Upper lobe of left lung (tissue), 6 donors: ENCODE data around the gene FCSK. TPM values are rescaled to one million over a fixed set of nuclear protein-coding genes. Genes with fewer than 3 reads are reported as not detected.

ENCODE experiments used
- ATAC-seq, 2 donors: fragments of 200-7000 bp; cut with Tn5 transposase; one replicate each; pipeline ENCODE4 v1.9.1; 2022; ENCODE audit warnings: mild to moderate bottlenecking in 2 of 2, moderate library complexity in 2 of 2; ENCODE audit not compliant: low FRiP score in 2 of 2
- DNase-seq, 2 donors: peaks; one replicate each; pipeline ENCODE4 v3.0.0-alpha.2; 2019 to 2020
- H3K27ac ChIP-seq, 4 donors: fragments of 200-600 bp; sonication (generic); one replicate each; pipeline ENCODE4 v1.5.1; 2016 to 2019
- H3K27me3 ChIP-seq, 4 donors: fragments of 200-600 bp; sonication (generic); one replicate each; pipeline ENCODE4 v1.5.1; 2017 to 2019
- H3K36me3 ChIP-seq, 4 donors: fragments of 200-600 bp; sonication (generic); one replicate each; pipeline ENCODE4 v1.5.1; 2016 to 2019
- H3K4me1 ChIP-seq, 4 donors: fragments of 200-600 bp; sonication (generic); one replicate each; pipeline ENCODE4 v1.5.1; 2018 to 2019
- H3K4me3 ChIP-seq, 4 donors: fragments of 200-600 bp; sonication (generic); one replicate each; pipeline ENCODE4 v1.5.1; 2017 to 2019; ENCODE audit warnings: mild to moderate bottlenecking in 2 of 4, moderate library complexity in 1 of 4
- H3K9me3 ChIP-seq, 4 donors: fragments of 200-600 bp; sonication (generic); one replicate each; pipeline ENCODE4 v1.5.1; 2018 to 2019
- EP300 ChIP-seq, 4 donors: sonication (generic); formaldehyde crosslinking; IDR thresholded peaks; one replicate each; pipeline ENCODE4 v1.5.1; 2017; ENCODE audit warnings: antibody characterized with exemption in 4 of 4, control low read depth in 2 of 4
- POLR2A ChIP-seq, 4 donors: fragments of 450-650 bp; IDR thresholded peaks; one replicate each; pipeline ENCODE4 v1.5.1; 2016 to 2017; ENCODE audit warnings: antibody characterized with exemption in 4 of 4, mild to moderate bottlenecking in 2 of 4
- POLR2AphosphoS5 ChIP-seq, 2 donors: sonication (generic); formaldehyde crosslinking; IDR thresholded peaks; one replicate each; pipeline ENCODE4 v1.5.1; 2017; ENCODE audit warnings: antibody characterized with exemption in 2 of 2
- WGBS, 2 donors: methylation state at CpG; one replicate each; pipeline ENCODE4 v1.1.5; 2017 to 2018; 5-methylcytosine and 5-hydroxymethylcytosine counted together
- total RNA-seq, 6 donors: library from RNA; depleted of rRNA in 4 of 6; stranded (reverse); fragments of >200 nt in 4 of 6; gene quantifications; one replicate each; pipeline versions ENCODE4 v1.1.0 to v1.2.1, GENCODE V29; 2016 to 2021
- TF ChIP-seq, protein P1 (sequence below), 6 experiments: fragments of 450-650 bp in 4 of 6; fragments of 200-600 bp in 2 of 6; sonication (generic) in 2 of 6; IDR thresholded peaks; one replicate each; pipeline ENCODE4 v1.5.1; 2016 to 2019; ENCODE audit warnings: antibody characterized with exemption in 6 of 6
- donor health status: DM: no; HTN: no; CAD: no; lungs with moderate emphysema.
- donor health status: DM: no; HTN: yes; CAD: no; lungs with severe emphysema.

Gene FCSK
- total RNA-seq, 6 donors from 2014 or later, result 16.0 to 51.3 (median 24.5) TPM

DNA sequence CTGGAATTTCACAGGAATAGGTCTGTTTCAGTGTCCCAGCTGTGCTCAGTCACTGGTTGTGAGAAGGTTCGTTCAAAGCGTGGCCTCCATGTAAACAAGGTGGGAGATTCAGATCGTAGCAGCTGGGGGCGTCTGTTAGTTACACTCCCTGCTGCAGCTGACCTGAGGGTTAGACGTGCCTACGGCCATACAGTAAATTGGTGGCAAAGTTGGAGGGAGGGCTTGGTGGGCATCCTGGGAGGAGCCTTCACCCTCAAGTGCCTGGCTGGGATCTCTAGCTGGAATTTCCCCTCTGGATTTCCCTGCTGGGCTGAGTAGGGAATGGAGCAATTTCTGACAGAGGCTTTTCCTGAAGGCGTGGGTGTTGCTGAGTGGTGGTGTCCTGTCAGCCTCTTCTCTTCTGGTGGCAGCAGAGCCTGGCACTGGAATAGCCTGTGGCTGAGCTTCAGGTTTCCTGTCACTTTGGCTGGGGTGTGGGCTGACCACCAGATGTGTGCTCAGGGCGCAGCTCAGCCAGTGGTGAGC is 6.4 kb downstream of the FCSK start:
- 60% methylated on average over 7 to 8 of the region's 8 CpGs for WGBS, 2 donors
- TF ChIP-seq POLR2AphosphoS5 (IDR thresholded peaks at IDR 0.05), result peak in 1 of 2 donors; percentile 8
- TF ChIP-seq, protein P1, sequence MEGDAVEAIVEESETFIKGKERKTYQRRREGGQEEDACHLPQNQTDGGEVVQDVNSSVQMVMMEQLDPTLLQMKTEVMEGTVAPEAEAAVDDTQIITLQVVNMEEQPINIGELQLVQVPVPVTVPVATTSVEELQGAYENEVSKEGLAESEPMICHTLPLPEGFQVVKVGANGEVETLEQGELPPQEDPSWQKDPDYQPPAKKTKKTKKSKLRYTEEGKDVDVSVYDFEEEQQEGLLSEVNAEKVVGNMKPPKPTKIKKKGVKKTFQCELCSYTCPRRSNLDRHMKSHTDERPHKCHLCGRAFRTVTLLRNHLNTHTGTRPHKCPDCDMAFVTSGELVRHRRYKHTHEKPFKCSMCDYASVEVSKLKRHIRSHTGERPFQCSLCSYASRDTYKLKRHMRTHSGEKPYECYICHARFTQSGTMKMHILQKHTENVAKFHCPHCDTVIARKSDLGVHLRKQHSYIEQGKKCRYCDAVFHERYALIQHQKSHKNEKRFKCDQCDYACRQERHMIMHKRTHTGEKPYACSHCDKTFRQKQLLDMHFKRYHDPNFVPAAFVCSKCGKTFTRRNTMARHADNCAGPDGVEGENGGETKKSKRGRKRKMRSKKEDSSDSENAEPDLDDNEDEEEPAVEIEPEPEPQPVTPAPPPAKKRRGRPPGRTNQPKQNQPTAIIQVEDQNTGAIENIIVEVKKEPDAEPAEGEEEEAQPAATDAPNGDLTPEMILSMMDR (IDR thresholded peaks at IDR 0.05), result peak in 1 of 6 experiments; percentile 8
- no peak for TF ChIP-seq POLR2A (IDR thresholded peaks at IDR 0.05)
- TF ChIP-seq EP300 (IDR thresholded peaks at IDR 0.05), result no peak
- Histone ChIP-seq H3K4me3 (no peak overlapping the region), H3K36me3 (peaks cover 0 to 26% (median 18%) of the 10 kb centered on the region in 4 donors), H3K9me3 (no peaks in the 10 kb centered on the region), H3K27ac (peak overlapping the region in 2 of 4 donors; percentile 13 to 35), H3K4me1 (peaks cover 7 to 20% (median 13%) of the 10 kb centered on the region in 4 donors), H3K27me3 (no peaks in the 10 kb centered on the region)
- DNase-seq, result no peak
- ATAC-seq, result peak in 1 of 2 donors; percentile 24

DNA sequence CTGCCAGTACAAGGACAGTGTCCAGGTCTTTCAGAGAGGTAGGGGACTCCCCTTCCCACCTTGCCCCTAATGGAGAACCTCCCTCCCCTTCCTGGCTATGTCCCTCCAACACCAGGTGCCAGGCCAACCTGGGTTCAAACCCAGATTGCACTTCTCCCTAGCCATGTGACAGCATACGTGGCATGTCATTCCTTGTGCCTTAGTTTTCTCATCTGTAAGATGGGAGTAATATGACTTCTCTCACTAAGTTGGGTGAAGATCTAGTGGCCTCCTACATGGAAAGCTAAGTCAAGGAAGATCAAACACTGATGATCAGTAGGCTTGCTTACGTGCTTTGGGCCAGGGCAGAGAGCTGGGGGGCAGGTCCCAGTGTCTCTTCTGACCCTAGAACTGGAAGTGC is 8.8 kb downstream of the FCSK start:
- no peak overlapping the region for H3K27ac ChIP-seq
- H3K4me1 ChIP-seq, result peaks cover 7 to 13% (median 12%) of the 10 kb centered on the region in 4 donors
- ATAC-seq (no peak), DNase-seq (no peak)
- 100% methylated on average over 1 to 2 of the region's 2 CpGs for WGBS, 2 donors
- H3K9me3 ChIP-seq, result no peaks in the 10 kb centered on the region
- H3K27me3 ChIP-seq, result no peaks in the 10 kb centered on the region
- TF ChIP-seq POLR2A (IDR thresholded peaks at IDR 0.05), result no peak
- TF ChIP-seq EP300 (IDR thresholded peaks at IDR 0.05), result no peak
- TF ChIP-seq, protein P1 (IDR thresholded peaks at IDR 0.05), result no peak
- no peak for TF ChIP-seq POLR2AphosphoS5 (IDR thresholded peaks at IDR 0.05)
- H3K4me3 ChIP-seq, result no peak overlapping the region
- H3K36me3 ChIP-seq, result peaks cover 0 to 44% (median 25%) of the 10 kb centered on the region in 4 donors

DNA sequence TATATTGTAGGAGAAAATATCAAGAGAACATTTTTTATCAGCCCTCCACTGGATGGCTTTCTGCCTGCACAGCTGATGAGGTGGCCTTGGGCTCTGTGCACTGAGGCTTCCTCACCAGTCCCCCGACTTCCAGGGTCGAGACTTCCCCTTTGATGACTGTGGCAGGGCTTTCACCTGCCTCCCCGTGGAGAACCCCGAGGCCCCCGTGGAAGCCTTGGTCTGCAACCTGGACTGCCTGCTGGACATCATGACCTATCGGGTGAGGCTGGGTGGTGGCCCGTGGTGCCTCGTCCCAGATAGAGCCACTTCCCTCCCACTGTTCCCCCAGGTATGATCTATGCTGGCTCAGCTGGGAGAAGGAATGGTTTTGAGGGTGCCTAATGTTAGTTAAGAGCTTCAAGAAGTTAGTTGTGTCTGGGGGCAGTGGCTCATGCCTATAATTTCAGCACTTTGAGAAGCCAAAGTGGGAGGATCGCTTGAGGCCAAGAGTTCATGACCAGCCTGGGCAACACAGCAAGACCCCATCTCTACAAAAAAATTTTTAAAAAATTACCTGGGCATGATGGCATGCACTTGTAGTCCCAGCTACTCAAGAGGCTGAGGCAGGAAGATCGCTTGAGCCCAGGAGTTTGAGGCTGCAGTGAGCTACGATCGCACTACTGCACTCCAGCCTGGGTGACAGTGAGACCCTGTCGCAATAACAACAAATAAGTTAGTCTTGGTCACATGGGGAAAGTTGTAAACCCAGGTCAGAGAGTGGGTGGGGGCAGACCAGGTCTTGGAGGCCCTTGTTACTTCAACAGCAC is 11.8 kb downstream of the FCSK start:
- DNase-seq (no peak), ATAC-seq (no peak)
- H3K4me3 ChIP-seq, result no peak overlapping the region
- 89 to 92% methylated on average over 13 of the region's 13 CpGs for WGBS, 2 donors
- H3K27ac ChIP-seq, result no peak overlapping the region
- no peak for TF ChIP-seq POLR2AphosphoS5 (IDR thresholded peaks at IDR 0.05)
- no peak for TF ChIP-seq POLR2A (IDR thresholded peaks at IDR 0.05)
- TF ChIP-seq, protein P1 (IDR thresholded peaks at IDR 0.05), result no peak
- TF ChIP-seq EP300 (IDR thresholded peaks at IDR 0.05), result no peak
- peaks cover 4 to 5% (median 5%) of the 10 kb centered on the region in 4 donors for H3K4me1 ChIP-seq
- H3K9me3 ChIP-seq, result no peaks in the 10 kb centered on the region
- no peaks in the 10 kb centered on the region for H3K27me3 ChIP-seq
- H3K36me3 ChIP-seq, result peaks cover 0 to 48% (median 26%) of the 10 kb centered on the region in 4 donors

DNA sequence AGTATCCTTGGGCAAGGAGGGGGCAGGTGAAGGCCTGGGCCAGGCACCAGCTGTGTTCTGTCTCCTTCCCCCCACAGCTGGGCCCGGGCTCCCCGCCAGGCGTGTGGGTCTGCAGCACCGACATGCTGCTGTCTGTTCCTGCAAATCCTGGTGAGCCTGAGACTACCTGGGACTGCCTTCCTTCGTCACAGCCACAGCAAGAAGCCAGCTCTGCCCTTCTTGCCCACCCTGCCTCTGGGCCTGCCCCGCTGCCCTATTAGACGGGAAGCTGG is 12.3 kb downstream of the FCSK start:
- Histone ChIP-seq H3K27me3 (no peaks in the 10 kb centered on the region), H3K9me3 (no peaks in the 10 kb centered on the region), H3K4me3 (no peak overlapping the region), H3K27ac (no peak overlapping the region), H3K4me1 (no peaks in the 10 kb centered on the region), H3K36me3 (peaks cover 0 to 52% (median 26%) of the 10 kb centered on the region in 4 donors)
- ATAC-seq (no peak), DNase-seq (peak in 1 of 2 donors; percentile 72)
- TF ChIP-seq POLR2AphosphoS5 (IDR thresholded peaks at IDR 0.05) (no peak), EP300 (IDR thresholded peaks at IDR 0.05) (no peak), POLR2A (IDR thresholded peaks at IDR 0.05) (no peak)
- TF ChIP-seq, protein P1 (IDR thresholded peaks at IDR 0.05), result no peak
- WGBS, 2 donors, result 68 to 83% methylated on average over 4 to 7 of the region's 7 CpGs
